Aorta (tissue), 5 donors: ENCODE data around the gene PPP1R8. TPM values are rescaled to one million over a fixed set of nuclear protein-coding genes. Genes with fewer than 3 reads are reported as not detected.
"Not testable (repeated sequence)": the region's sequence is repeated elsewhere in the genome, so short reads cannot be mapped to it uniquely, and the experiment has no call there.

Source experiments
- ATAC-seq: fragments of 200-7000 bp; cut with Tn5 transposase; one replicate; pipeline ENCODE4 v1.9.1; 2022; ENCODE audit warnings: moderate library complexity; ENCODE audit not compliant: low FRiP score
- DNase-seq, 2 donors: peaks; one replicate each; pipeline ENCODE4 v3.0.0-alpha.2; 2020
- H3K27ac ChIP-seq, 2 donors: one replicate each; pipeline ENCODE4 v1.5.1; 2013; ENCODE audit warnings: low read length in 2 of 2, mild to moderate bottlenecking in 2 of 2, moderate library complexity in 2 of 2, control low read depth in 1 of 2, inconsistent platforms in 1 of 2, low read depth in 1 of 2
- H3K27me3 ChIP-seq, 2 donors: one replicate each; pipeline ENCODE4 v1.6.1; 2013; ENCODE audit warnings: control low read depth in 1 of 2, low read length in 1 of 2, mild to moderate bottlenecking in 1 of 2, moderate library complexity in 1 of 2; ENCODE audit not compliant: insufficient read depth in 2 of 2, control insufficient read depth in 1 of 2
- H3K36me3 ChIP-seq, 2 donors: one replicate each; pipeline ENCODE4 v1.6.1; 2013; ENCODE audit warnings: control low read depth in 1 of 2, low read length in 1 of 2, mild to moderate bottlenecking in 1 of 2; ENCODE audit not compliant: insufficient read depth in 2 of 2, control insufficient read depth in 1 of 2
- H3K4me1 ChIP-seq, 2 donors: one replicate each; pipeline ENCODE4 v1.6.1; 2013; ENCODE audit warnings: low read length in 2 of 2, control low read depth in 1 of 2, mild to moderate bottlenecking in 1 of 2, moderate library complexity in 1 of 2; ENCODE audit not compliant: insufficient read depth in 2 of 2, control insufficient read depth in 1 of 2
- H3K4me3 ChIP-seq, 2 donors: one replicate each; pipeline ENCODE4 v1.5.1; 2013; ENCODE audit warnings: low read length in 2 of 2, control low read depth in 1 of 2, mild to moderate bottlenecking in 1 of 2
- H3K9me3 ChIP-seq: one replicate; pipeline ENCODE4 v1.6.1; 2013; ENCODE audit warnings: mild to moderate bottlenecking, low read length; ENCODE audit not compliant: control insufficient read depth
- WGBS, 2 donors: extraction: QIAGEN DNeasy Blood & Tissue Kit; methylation state at CpG; one replicate each; pipeline ENCODE4 v1.1.7; 2013; 5-methylcytosine and 5-hydroxymethylcytosine counted together
- intact Hi-C, 2 donors: fragments of 100-400 bp; cut with DNase I; formaldehyde crosslinking; loops; one replicate each; pipeline versions ENCODE4 v1.14.2 to v1.15.0; 2022
- polyA plus RNA-seq, 2 donors: library from polyadenylated mRNA; stranded (reverse); fragments of 200-250 nt; gene quantifications; one replicate each; pipeline ENCODE4 v1.2.3, GENCODE V29; 2013
- total RNA-seq, 2 donors: library from RNA; stranded (reverse); fragmentation: NEBNext Ultra II Directional; extraction: Animal tissue kit (Norgen Biotek cat#: 25700); gene quantifications; one replicate each; pipeline ENCODE4 v1.2.1, GENCODE V29; 2021
- donor health status: healthy with polysubstance abuse.
- donor health status: Bipolar disorder and iron deficiency.
- donor health status: DM: no; HTN: no; CAD: no.
- donor health status: DM: no; HTN: no; CAD: no.
- donor health status: DM: yes; HTN: yes; CAD: no.

PPP1R8 gene
- total and polyA plus RNA-seq, 4 donors = 22.3 to 32.0 (median 29.2) TPM

GRCh38 chr1:27855085-27855484, 24.5 kb downstream of the PPP1R8 start:
- H3K4me3 ChIP-seq = no peak overlapping the region
- H3K27me3 ChIP-seq = no peaks in the 10 kb centered on the region
- H3K27ac ChIP-seq = no peak overlapping the region
- intact Hi-C loops = no loop called here
- ATAC-seq (no peak), DNase-seq (no peak)
- peaks cover 0 to 2% of the 10 kb centered on the region in 2 donors for H3K4me1 ChIP-seq
- H3K36me3 ChIP-seq = peaks cover 0 to 3% of the 10 kb centered on the region in 2 donors
- no peaks in the 10 kb centered on the region for H3K9me3 ChIP-seq
- 90% methylated on average over 6 of the region's 6 CpGs for WGBS, 2 donors

GRCh38 chr1:27856561-27857343, 26.2 kb downstream of the PPP1R8 start:
- ATAC-seq (no peak), DNase-seq (no peak)
- no peak overlapping the region for H3K27ac ChIP-seq
- H3K4me3 ChIP-seq = no peak overlapping the region
- 54 to 57% methylated on average over 12 of the region's 12 CpGs for WGBS, 2 donors
- H3K4me1 ChIP-seq = no peaks in the 10 kb centered on the region
- no peaks in the 10 kb centered on the region for H3K9me3 ChIP-seq
- H3K36me3 ChIP-seq = no peaks in the 10 kb centered on the region
- no peaks in the 10 kb centered on the region for H3K27me3 ChIP-seq
- intact Hi-C loops = no loop called here

GRCh38 chr1:27857552-27857951, 27.0 kb downstream of the PPP1R8 start:
- H3K27me3 ChIP-seq, H3K9me3 ChIP-seq, H3K4me1 ChIP-seq, DNase-seq, H3K27ac ChIP-seq, H3K4me3 ChIP-seq, H3K36me3 ChIP-seq, ATAC-seq, intact Hi-C loops: not testable (repeated sequence)
- WGBS, 2 donors = 85 to 86% methylated on average over 11 of the region's 11 CpGs

GRCh38 chr1:27858072-27858948, 27.7 kb downstream of the PPP1R8 start:
- no peaks in the 10 kb centered on the region for H3K9me3 ChIP-seq
- H3K27me3 ChIP-seq = no peaks in the 10 kb centered on the region
- DNase-seq = peak; percentile 90 to 92
- WGBS, 2 donors = 33 to 49% methylated on average over 10 of the region's 10 CpGs
- intact Hi-C loops = loop anchor here in 1 of 2 donors (2.0 kb wide), 1 partner anchor 120 kb away; no protein-coding TSS in a partner anchor
- H3K4me1 ChIP-seq = no peaks in the 10 kb centered on the region
- peak; percentile 88 for ATAC-seq
- H3K27ac ChIP-seq = no peak overlapping the region
- H3K36me3 ChIP-seq = no peaks in the 10 kb centered on the region
- H3K4me3 ChIP-seq = no peak overlapping the region

- ATAC-seq = no peak
- intact Hi-C loops = loop anchor here in 1 of 2 donors (2.0 kb wide), 1 partner anchor 120 kb away; no protein-coding TSS in a partner anchor
- H3K4me3 ChIP-seq = no peak overlapping the region
- WGBS, 2 donors = 87 to 91% methylated on average over 14 of the region's 14 CpGs
- H3K27me3 ChIP-seq = no peaks in the 10 kb centered on the region
- no peak overlapping the region for H3K27ac ChIP-seq
- H3K4me1 ChIP-seq = no peaks in the 10 kb centered on the region
- H3K9me3 ChIP-seq = no peaks in the 10 kb centered on the region
- no peak for DNase-seq
- no peaks in the 10 kb centered on the region for H3K36me3 ChIP-seq
These were observed 28.5 kb downstream of the PPP1R8 start for GRCh38 chr1:27858949-27859576.

- no peaks in the 10 kb centered on the region for H3K36me3 ChIP-seq
- intact Hi-C loops = loop anchor here in 1 of 2 donors (10.0 kb wide), 1 partner anchor 353 kb away; no protein-coding TSS in a partner anchor
- ATAC-seq (no peak), DNase-seq (no peak)
- 92 to 95% methylated on average over 10 of the region's 10 CpGs for WGBS, 2 donors
- no peak overlapping the region for H3K27ac ChIP-seq
- H3K27me3 ChIP-seq = no peaks in the 10 kb centered on the region
- no peaks in the 10 kb centered on the region for H3K4me1 ChIP-seq
- no peak overlapping the region for H3K4me3 ChIP-seq
- no peaks in the 10 kb centered on the region for H3K9me3 ChIP-seq
These were observed 30.9 kb downstream of the PPP1R8 start for GRCh38 chr1:27861436-27861835.

GRCh38 chr1:27862004-27862403, 31.4 kb downstream of the PPP1R8 start:
- Histone ChIP-seq H3K36me3 (no peaks in the 10 kb centered on the region), H3K4me1 (no peaks in the 10 kb centered on the region), H3K9me3 (no peaks in the 10 kb centered on the region), H3K27me3 (no peaks in the 10 kb centered on the region), H3K4me3 (no peak overlapping the region), H3K27ac (no peak overlapping the region)
- DNase-seq (no peak), ATAC-seq (no peak)
- WGBS, 2 donors = 81 to 82% methylated on average over 3 of the region's 3 CpGs
- intact Hi-C loops = loop anchor here in 1 of 2 donors (10.0 kb wide), 1 partner anchor 353 kb away; no protein-coding TSS in a partner anchor
